GM12878 (cell line): ENCODE results near the gene GPN1. TPM values are rescaled to one million over a fixed set of nuclear protein-coding genes. Genes with fewer than 3 reads are reported as not detected.

Experiments used
- ATAC-seq: fragments of 200-7000 bp; cut with Tn5 transposase; 3 replicates; pipeline ENCODE4 v1.9.1; 2020; ENCODE audit warnings: mild to moderate bottlenecking, moderate library complexity
- BruUV-seq: library from RNA; stranded (reverse); fragments of 400-500 nt; replicated peaks from 2 replicates; lab custom pipeline; 2021; lab: Mats Ljungman, UMichigan
- CTCF ChIA-PET: fragments of 300-600 bp; sonication (Branson Sonifier 250); formaldehyde crosslinking; extraction: SDS; loops from one replicate; lab custom pipeline; 2021; ENCODE audit warnings: inconsistent platforms; lab: Yijun Ruan, JAX
- POLR2A ChIA-PET: fragments of 350-600 bp; formaldehyde crosslinking; extraction: SDS; loops from one replicate; lab custom pipeline; 2021; ENCODE audit warnings: inconsistent platforms; lab: Charles Lee
- RAD21 ChIA-PET: fragments of 300-600 bp; sonication (Branson Sonifier 250); formaldehyde crosslinking; loops from one replicate; lab custom pipeline; 2023; ENCODE audit warnings: antibody characterized with exemption; ENCODE audit not compliant: unreplicated experiment; lab: Charles Lee
- SMC1A ChIA-PET: fragments of 300-600 bp; sonication (Branson Sonifier 250); formaldehyde crosslinking; loops from one replicate; lab custom pipeline; 2023; ENCODE audit not compliant: unreplicated experiment, uncharacterized antibody; lab: Charles Lee
- DNase-seq: peaks from one replicate; pipeline ENCODE4 v3.0.0-alpha.2; 2011; ENCODE audit warnings: low read depth, low spot score
- FAIRE-seq: peaks from 3 replicates; lab custom pipeline; 2011; peaks lifted over from hg19 to GRCh38; lab: Jason Lieb, UNC
- H2AFZ ChIP-seq: 2 replicates; pipeline ENCODE4 v1.6.0; 2011; ENCODE audit warnings: low read depth, low read length, control low read depth; ENCODE audit not compliant: control insufficient read depth
- H3K27ac ChIP-seq: 2 replicates; pipeline ENCODE4 v1.5.1; 2011; ENCODE audit warnings: control low read depth; ENCODE audit not compliant: control insufficient read depth, insufficient read depth
- H3K27me3 ChIP-seq, 2 experiments: replicated peaks in 1 of 2; 2 replicates each; pipeline versions ENCODE4 v1.6.0 to v1.6.1; 2011; ENCODE audit warnings: low read length in 1 of 2; ENCODE audit not compliant: control insufficient read depth in 2 of 2, insufficient read depth in 2 of 2
- H3K36me3 ChIP-seq, 2 experiments: 2 replicates each; pipeline ENCODE4 v1.5.1; 2011; ENCODE audit warnings: low read length in 1 of 2; ENCODE audit not compliant: control insufficient read depth in 2 of 2, insufficient read depth in 2 of 2
- H3K4me1 ChIP-seq: 2 replicates; pipeline ENCODE4 v1.6.1; 2011; ENCODE audit warnings: mild to moderate bottlenecking, low read length, moderate library complexity, mixed read lengths; ENCODE audit not compliant: control insufficient read depth, insufficient read depth
- H3K4me2 ChIP-seq: 2 replicates; pipeline ENCODE4 v1.6.0; 2011; ENCODE audit warnings: control low read depth; ENCODE audit not compliant: control insufficient read depth, insufficient read depth
- H3K4me3 ChIP-seq: fragments of 200-600 bp; sonication (generic); 2 replicates; pipeline ENCODE4 v1.5.1; 2016
- H3K79me2 ChIP-seq: 2 replicates; pipeline ENCODE4 v1.6.0; 2011; ENCODE audit warnings: low read length; ENCODE audit not compliant: control insufficient read depth, insufficient read depth
- H3K9ac ChIP-seq: 2 replicates; pipeline ENCODE4 v1.8.0; 2011; ENCODE audit warnings: low read length, control low read depth, mixed read lengths; ENCODE audit not compliant: control insufficient read depth, insufficient read depth
- H3K9me3 ChIP-seq: replicated peaks from 3 replicates; pipeline ENCODE4 v1.5.1; 2011; ENCODE audit warnings: mild to moderate bottlenecking, low read length; ENCODE audit not compliant: control insufficient read depth, insufficient read depth
- H4K20me1 ChIP-seq: 2 replicates; pipeline ENCODE4 v1.6.0; 2011; ENCODE audit not compliant: control insufficient read depth, insufficient read depth
- CBFB ChIP-seq: IDR thresholded peaks from 2 replicates; pipeline ENCODE4 v1.6.1; 2016; ENCODE audit warnings: antibody characterized with exemption, low read depth
- CREM ChIP-seq: IDR thresholded peaks from 2 replicates; pipeline ENCODE4 v1.6.1; 2014; ENCODE audit warnings: antibody characterized with exemption, low read depth
- ETV6 ChIP-seq, 2 experiments: fragments of 450-650 bp in 1 of 2; IDR thresholded peaks in 1 of 2; conservative IDR thresholded peaks in 1 of 2; 2 replicates each; pipeline ENCODE4 v1.6.1; 2014; ENCODE audit warnings: antibody characterized with exemption in 1 of 2, borderline replicate concordance in 1 of 2, low read depth in 1 of 2, mild to moderate bottlenecking in 1 of 2, moderate library complexity in 1 of 2
- MTA3 ChIP-seq: IDR thresholded peaks from 2 replicates; pipeline ENCODE4 v1.6.1; 2012; ENCODE audit warnings: low read length, inconsistent platforms, borderline replicate concordance
- MYB ChIP-seq: fragments of 150-350 bp; IDR thresholded peaks from 2 replicates; pipeline ENCODE4 v1.6.1; 2014; ENCODE audit warnings: mild to moderate bottlenecking, low read depth, low read length, borderline replicate concordance
- RCOR1 ChIP-seq: conservative IDR thresholded peaks from 2 replicates; pipeline ENCODE4 v1.6.1; 2012; ENCODE audit warnings: low read depth, low read length, improper control_type of control experiment
- TCF7 ChIP-seq: IDR thresholded peaks from 2 replicates; pipeline ENCODE4 v1.6.1; 2014; ENCODE audit warnings: antibody characterized with exemption, borderline replicate concordance
- ZBTB33 ChIP-seq: fragments of 450-650 bp; IDR thresholded peaks from 2 replicates; pipeline ENCODE4 v1.6.1; 2017; ENCODE audit warnings: mild to moderate bottlenecking
- ZNF592 ChIP-seq: fragments of 450-650 bp; IDR thresholded peaks from 2 replicates; pipeline ENCODE4 v1.6.1; 2017; ENCODE audit warnings: mild to moderate bottlenecking, moderate library complexity
- ZZZ3 ChIP-seq: IDR thresholded peaks from 2 replicates; pipeline ENCODE4 v1.6.1; 2011; ENCODE audit warnings: low read depth; ENCODE audit not compliant: control insufficient read depth, insufficient read length
- WGBS: methylation state at CpG from one replicate; pipeline ENCODE4 v1.1.6; 2016; ENCODE audit warnings: low lambda C conversion rate; ENCODE audit not compliant: insufficient replicate concordance, insufficient coverage; ENCODE audit errors: missing lambda C conversion rate; 5-methylcytosine and 5-hydroxymethylcytosine counted together
- in situ Hi-C: fragments of 300-500 bp; cut with MboI; formaldehyde crosslinking; loops from 9 replicates; pipeline ENCODE4 v1.14.3; 2018; ENCODE audit warnings: mixed read lengths
- intact Hi-C: fragments of 100-400 bp; cut with micrococcal nuclease; formaldehyde crosslinking; loops from one replicate; pipeline ENCODE4 v1.14.2; 2022; ENCODE audit not compliant: unreplicated experiment
- polyA plus RNA-seq, 11 experiments: library from polyadenylated mRNA; depleted of rRNA in 4 of 11; unstranded in 6 of 11; stranded (reverse) in 5 of 11; fragments of >200 nt; fragmentation: Nextera tagmentation in 4 of 11; fragmentation: Illumina TruSeq in 1 of 11; extraction: Ambion mirVana in 4 of 11; extraction: Trizol in 1 of 11; gene quantifications; 1 replicate in 1 of 11; 2 replicates in 10 of 11; pipeline versions ENCODE4 v1.2.1 to v1.2.3, GENCODE V29; 2011 to 2016; ENCODE audit warnings: inconsistent platforms in 2 of 11, missing spikeins in 2 of 11, low read depth in 1 of 11
- total RNA-seq, 4 experiments: library from RNA; depleted of rRNA in 3 of 4; stranded (reverse); fragments of >200 nt in 3 of 4; fragmentation: Illumina TruSeq in 1 of 4; extraction: Trizol in 1 of 4; gene quantifications; 2 replicates each; pipeline versions ENCODE4 v1.2.1 to v1.2.3, GENCODE V29; 2013 to 2021
- TF ChIP-seq, protein P1 (sequence below): fragments of 450-650 bp; formaldehyde crosslinking; IDR thresholded peaks from 2 replicates; pipeline ENCODE4 v1.5.0; 2022; ENCODE audit warnings: mild to moderate bottlenecking, missing genetic modification characterization
- TF ChIP-seq, protein P2 (sequence below): fragments of 450-650 bp; IDR thresholded peaks from 2 replicates; pipeline ENCODE4 v1.6.1; 2017; ENCODE audit warnings: borderline replicate concordance

Gene GPN1
- total and polyA plus RNA-seq, 10 of the 15 experiments (the other 5 are each of a cell fraction or from before 2014, with no cell fraction given): 32.1 to 108 (median 60.4) TPM

GRCh38 chr2:27581417-27582128 is 47.3 kb upstream of the GPN1 start:
- no TSS peak for BruUV-seq
- Histone ChIP-seq H3K9ac (no peak overlapping the region), H3K27me3 (no peaks in the 10 kb centered on the region), H3K79me2 (peaks cover 37% of the 10 kb centered on the region), H3K36me3 (no peaks in the 10 kb centered on the region), H3K9me3 (peaks cover 2% of the 10 kb centered on the region; the same call in 2 of the 3 replicates), H3K4me2 (no peak overlapping the region), H4K20me1 (no peaks in the 10 kb centered on the region), H3K4me1 (0 out of 2 replicates have a peak, but pooled peaks cover 3% of the 10 kb centered on the region), H3K4me3 (no peak overlapping the region), H2AFZ (no peak overlapping the region), H3K27ac (no peak overlapping the region)
- DNase-seq (no peak), FAIRE-seq (no peak), ATAC-seq (no peak)
- CTCF ChIA-PET: no interaction called here
- RAD21 ChIA-PET: no interaction called here
- in situ Hi-C loops (no loop called here), intact Hi-C loops (loop anchor here (5.0 to 10.0 kb wide), 2 partner anchors 46 to 177 kb away; partner anchors contain the start of genes CCDC121, GPN1 and PPM1G)
- POLR2A ChIA-PET: no interaction called here
- 92% methylated on average over 19 of the region's 19 CpGs for whole genome bisulfite sequencing
- SMC1A ChIA-PET: interaction anchor here (1.3 kb wide), 1 partner anchor 9 kb away, joined by 3 read pairs; no protein-coding TSS in a partner anchor
- no peak for TF ChIP-seq MTA3
- no peak for TF ChIP-seq CREM
- TF ChIP-seq, protein P1, sequence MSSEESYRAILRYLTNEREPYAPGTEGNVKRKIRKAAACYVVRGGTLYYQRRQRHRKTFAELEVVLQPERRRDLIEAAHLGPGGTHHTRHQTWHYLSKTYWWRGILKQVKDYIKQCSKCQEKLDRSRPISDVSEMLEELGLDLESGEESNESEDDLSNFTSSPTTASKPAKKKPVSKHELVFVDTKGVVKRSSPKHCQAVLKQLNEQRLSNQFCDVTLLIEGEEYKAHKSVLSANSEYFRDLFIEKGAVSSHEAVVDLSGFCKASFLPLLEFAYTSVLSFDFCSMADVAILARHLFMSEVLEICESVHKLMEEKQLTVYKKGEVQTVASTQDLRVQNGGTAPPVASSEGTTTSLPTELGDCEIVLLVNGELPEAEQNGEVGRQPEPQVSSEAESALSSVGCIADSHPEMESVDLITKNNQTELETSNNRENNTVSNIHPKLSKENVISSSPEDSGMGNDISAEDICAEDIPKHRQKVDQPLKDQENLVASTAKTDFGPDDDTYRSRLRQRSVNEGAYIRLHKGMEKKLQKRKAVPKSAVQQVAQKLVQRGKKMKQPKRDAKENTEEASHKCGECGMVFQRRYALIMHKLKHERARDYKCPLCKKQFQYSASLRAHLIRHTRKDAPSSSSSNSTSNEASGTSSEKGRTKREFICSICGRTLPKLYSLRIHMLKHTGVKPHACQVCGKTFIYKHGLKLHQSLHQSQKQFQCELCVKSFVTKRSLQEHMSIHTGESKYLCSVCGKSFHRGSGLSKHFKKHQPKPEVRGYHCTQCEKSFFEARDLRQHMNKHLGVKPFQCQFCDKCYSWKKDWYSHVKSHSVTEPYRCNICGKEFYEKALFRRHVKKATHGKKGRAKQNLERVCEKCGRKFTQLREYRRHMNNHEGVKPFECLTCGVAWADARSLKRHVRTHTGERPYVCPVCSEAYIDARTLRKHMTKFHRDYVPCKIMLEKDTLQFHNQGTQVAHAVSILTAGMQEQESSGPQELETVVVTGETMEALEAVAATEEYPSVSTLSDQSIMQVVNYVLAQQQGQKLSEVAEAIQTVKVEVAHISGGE (CRISPR knock-in tag): no peak
- TF ChIP-seq TCF7: no peak
- TF ChIP-seq CBFB: no peak
- TF ChIP-seq ZZZ3: no peak
- TF ChIP-seq, protein P2, sequence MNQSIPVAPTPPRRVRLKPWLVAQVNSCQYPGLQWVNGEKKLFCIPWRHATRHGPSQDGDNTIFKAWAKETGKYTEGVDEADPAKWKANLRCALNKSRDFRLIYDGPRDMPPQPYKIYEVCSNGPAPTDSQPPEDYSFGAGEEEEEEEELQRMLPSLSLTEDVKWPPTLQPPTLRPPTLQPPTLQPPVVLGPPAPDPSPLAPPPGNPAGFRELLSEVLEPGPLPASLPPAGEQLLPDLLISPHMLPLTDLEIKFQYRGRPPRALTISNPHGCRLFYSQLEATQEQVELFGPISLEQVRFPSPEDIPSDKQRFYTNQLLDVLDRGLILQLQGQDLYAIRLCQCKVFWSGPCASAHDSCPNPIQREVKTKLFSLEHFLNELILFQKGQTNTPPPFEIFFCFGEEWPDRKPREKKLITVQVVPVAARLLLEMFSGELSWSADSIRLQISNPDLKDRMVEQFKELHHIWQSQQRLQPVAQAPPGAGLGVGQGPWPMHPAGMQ: no peak
- TF ChIP-seq ZBTB33: no peak
- no peak for TF ChIP-seq ETV6 (conservative IDR thresholded peaks at IDR 0.05 in 1 of 2, IDR thresholded peaks at IDR 0.05 in 1 of 2; ENCODE audit: borderline replicate concordance in 1 of 2, low read depth in 1 of 2)
- no peak for TF ChIP-seq ZNF592
- no peak for TF ChIP-seq MYB
- TF ChIP-seq RCOR1: no peak
